ENCODE data around the gene IBA57.

The IBA57 gene

DNA sequence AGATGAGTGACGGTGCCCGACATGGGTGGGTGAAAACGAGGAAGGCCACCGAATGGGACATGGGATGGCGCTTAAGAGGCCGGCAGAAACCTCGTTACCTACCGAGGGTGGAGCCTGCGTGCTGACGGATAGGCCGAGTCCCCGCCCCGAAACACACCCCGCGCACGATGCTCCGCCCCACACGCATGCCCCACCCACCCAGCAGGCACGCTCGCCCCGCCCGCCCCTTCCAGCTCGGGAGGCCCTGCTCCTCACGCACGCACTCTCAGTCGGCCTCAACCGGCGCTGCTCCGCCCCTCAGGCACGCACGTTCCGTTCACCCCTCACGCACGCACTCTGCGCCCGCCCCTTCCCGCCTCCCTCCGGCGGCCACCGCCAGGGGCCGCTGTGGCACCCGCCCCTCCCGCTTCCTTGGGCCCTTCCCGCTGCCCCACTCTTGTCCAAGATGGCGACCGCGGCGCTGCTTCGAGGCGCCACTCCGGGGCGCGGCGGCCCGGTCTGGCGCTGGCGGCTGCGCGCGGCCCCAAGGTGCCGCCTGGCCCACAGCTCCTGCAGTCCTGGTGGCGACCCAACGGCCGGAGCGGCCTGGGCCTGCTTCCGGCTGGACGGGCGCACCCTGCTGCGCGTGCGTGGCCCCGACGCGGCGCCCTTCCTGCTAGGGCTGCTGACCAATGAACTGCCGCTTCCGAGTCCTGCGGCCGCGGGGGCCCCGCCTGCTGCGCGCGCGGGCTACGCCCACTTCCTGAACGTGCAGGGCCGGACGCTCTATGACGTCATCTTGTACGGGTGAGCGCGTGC, at the start of gene IBA57:
TSS of gene IBA57 (plus strand) at position 433 of the 798 bp plus-strand sequence. CDS start at position 446, 13 bp downstream.
- DNase-seq (ENCODE audit: low spot score) = peak; percentile 99
- peak; percentile 95 for TF ChIP-seq CTCF (IDR thresholded peaks at IDR 0.05; ENCODE audit: extremely low read depth, missing control alignments)

DNA sequence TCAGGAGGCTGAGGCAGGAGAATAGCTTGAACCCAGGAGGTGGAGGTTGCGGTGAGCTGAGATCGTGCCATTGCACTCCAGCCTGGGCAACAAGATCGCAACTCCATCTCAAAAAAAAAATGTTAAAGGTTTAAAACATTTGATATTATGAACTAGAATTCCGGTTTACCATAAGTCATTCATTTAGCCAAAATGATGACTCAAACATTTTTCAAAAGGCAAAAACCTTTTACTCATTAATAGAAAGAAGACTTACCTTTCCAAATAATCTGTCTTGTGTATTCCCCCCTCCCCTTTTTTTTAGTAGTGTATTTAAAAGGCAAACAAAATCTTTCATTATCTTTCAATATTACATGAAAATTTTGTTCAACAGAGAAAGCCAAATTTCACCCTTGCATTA, 48.3 kb upstream of the IBA57 start:
- no peak for DNase-seq (ENCODE audit: low spot score)
- TF ChIP-seq CTCF (IDR thresholded peaks at IDR 0.05; ENCODE audit: extremely low read depth, missing control alignments) = no peak

DNA sequence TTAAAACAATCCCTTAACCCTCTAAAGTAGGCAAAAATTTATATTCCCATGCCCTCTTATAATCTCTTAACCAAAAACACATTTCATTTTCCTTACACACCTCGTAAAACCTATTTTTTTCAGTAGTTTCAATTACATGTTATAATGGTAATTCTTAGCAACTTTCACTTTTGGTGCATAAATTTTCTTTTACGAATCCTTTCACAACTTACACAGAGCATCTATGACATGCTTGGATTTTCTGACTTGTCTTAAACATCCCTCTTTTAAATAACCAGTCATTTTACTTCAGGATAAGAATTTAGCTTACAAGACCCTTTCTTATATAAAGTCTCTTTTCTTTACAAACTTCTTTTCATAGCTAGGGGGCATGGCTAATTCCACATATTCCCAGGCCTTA, 47.6 kb upstream of the IBA57 start:
- no peak for DNase-seq (ENCODE audit: low spot score)
- no peak for TF ChIP-seq CTCF (IDR thresholded peaks at IDR 0.05; ENCODE audit: extremely low read depth, missing control alignments)

DNA sequence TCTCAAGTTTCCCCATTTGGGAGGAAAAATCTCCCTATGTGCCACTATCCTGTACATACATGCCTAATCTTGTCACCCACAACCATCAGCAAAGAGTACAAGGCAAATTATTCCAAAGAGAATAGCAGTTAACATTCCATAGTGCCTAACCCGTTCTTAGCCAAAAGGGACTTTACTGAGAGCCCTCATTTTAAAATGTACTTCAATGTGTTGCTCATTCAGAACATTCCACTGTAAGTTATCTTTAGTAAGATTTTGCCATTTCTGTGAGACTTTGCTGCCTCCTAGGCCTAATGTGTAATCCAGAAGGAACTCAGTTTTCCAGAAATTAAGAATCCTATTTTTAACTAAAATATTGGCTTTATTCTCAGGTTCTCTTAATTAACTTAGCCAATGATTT, 45.3 kb upstream of the IBA57 start:
- DNase-seq (ENCODE audit: low spot score) = no peak
- no peak for TF ChIP-seq CTCF (IDR thresholded peaks at IDR 0.05; ENCODE audit: extremely low read depth, missing control alignments)

DNA sequence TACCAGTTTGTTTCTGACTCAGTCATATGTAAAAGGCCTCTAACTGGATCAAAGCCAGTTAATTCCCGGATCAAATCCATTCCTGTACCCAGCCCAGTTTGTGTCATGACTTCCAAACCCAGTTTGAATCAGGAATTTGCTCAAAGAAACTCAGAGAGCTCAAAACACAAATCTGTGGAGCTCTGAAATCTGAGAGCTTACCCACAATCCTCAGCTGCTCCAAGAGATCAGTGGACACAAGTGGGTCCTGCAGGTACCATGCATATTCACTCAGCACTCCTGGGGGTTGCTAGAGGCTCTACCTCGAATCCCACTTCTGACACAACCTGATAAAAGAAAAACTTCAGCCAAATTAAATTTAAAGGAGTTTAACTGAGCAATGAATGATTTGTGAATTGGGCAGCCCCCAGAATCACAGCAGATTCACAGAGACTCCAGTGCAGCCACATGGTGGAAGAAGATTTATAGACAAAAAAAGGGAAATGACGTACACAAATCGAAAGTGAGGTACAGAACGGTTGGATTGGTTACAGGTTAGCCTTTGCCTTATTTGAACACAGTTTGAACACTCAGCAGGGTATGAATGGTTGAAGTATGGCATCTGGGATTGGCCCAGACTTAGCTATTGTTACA, 44.6 kb upstream of the IBA57 start:
- no peak for TF ChIP-seq CTCF (IDR thresholded peaks at IDR 0.05; ENCODE audit: extremely low read depth, missing control alignments)
- DNase-seq (ENCODE audit: low spot score) = no peak

DNA sequence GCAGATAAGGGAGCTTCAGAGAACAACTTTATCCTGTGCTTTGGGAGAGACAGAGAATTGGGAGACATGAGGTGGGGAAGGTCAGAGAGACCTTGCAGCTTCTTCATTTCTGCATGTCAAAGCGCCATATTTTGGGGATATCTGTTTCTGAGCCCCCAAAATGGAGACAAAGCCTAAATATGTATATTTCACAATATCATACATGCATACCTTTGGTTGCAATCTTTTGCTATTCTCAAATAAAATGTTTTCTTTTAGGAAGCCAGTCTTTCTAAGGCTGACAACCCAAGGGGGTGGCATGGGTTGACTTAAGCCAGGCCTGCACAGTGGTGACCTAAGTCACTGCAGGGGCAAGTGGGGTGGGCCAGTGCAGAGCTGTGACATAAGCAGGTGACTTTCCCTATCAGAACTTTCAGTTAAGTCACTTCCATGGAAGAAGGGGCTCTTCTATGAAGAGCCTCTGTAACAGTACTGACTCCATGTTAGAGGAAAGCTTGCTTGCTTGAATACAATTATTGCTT, 42.6 kb upstream of the IBA57 start:
- no peak for DNase-seq (ENCODE audit: low spot score)
- TF ChIP-seq CTCF (IDR thresholded peaks at IDR 0.05; ENCODE audit: extremely low read depth, missing control alignments) = no peak

DNA sequence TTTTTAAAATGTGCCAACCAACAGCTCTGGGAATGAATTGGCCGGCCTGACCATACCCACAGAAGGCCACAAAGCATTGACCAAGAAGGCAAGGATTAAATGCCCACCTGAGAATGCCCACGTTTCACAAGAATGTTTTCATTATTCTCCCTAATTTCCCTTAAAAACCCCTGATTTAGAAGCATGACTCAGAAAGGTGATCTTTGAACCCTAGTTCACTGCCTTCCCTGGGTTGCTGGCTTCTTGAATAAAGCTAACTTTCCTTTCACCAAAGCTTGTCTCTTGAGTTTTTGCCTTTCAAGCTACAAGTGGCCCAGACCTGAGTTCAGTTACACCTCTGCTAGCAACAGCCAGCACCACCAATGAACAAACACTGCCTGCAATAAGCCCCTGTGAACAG, 42.1 kb upstream of the IBA57 start:
- DNase-seq (ENCODE audit: low spot score) = no peak
- no peak for TF ChIP-seq CTCF (IDR thresholded peaks at IDR 0.05; ENCODE audit: extremely low read depth, missing control alignments)
